ENCODE measurements around the gene ASIC4. TPM values are rescaled to one million over a fixed set of nuclear protein-coding genes. Genes with fewer than 3 reads are reported as not detected.

Gene ASIC4
- total and polyA plus RNA-seq, 2 of the 8 experiments (the other 6 are each of a cell fraction or from before 2014, with no cell fraction given): 0.12 to 0.22 TPM

GRCh38 chr2:219486380-219486959, 27.8 kb upstream of the ASIC4 start (continued):
- TF ChIP-seq CTBP2 (IDR thresholded peaks at IDR 0.05; ENCODE audit: borderline replicate concordance, insufficient read depth, insufficient read length, low read length) (peak; percentile 78), SIN3A (conservative IDR thresholded peaks at IDR 0.05 in 1 of 2, IDR thresholded peaks at IDR 0.05 in 1 of 2; ENCODE audit: low read depth in 1 of 2, low read length in 2 of 2) (peak in 1 of 2 experiments; percentile 67; a peak in 1 of 4 replicates), TAF7 (optimal IDR thresholded peaks at IDR 0.05; ENCODE audit: borderline replicate concordance, low read depth, low read length) (no peak), SIX5 (IDR thresholded peaks at IDR 0.05; ENCODE audit: low read depth, low read length) (no peak), BACH1 (IDR thresholded peaks at IDR 0.05; ENCODE audit: low read length) (0 out of 2 replicates have a peak, but pooled peaks have one; percentile 12), MAX (IDR thresholded peaks at IDR 0.05) (no peak), PHF8 (conservative IDR thresholded peaks at IDR 0.05; ENCODE audit: low read depth, low read length) (no peak), HDAC6 (IDR thresholded peaks at IDR 0.05; ENCODE audit: low read depth, low read length) (no peak), JUND (IDR thresholded peaks at IDR 0.05; ENCODE audit: low read length) (no peak), CTCF (IDR thresholded peaks at IDR 0.05; ENCODE audit: control extremely low read depth in 1 of 3, insufficient read depth in 1 of 3, low read depth in 1 of 3, low read length in 3 of 3) (no peak), POU5F1 (IDR thresholded peaks at IDR 0.05; ENCODE audit: low read depth, low read length) (no peak), RFX5 (IDR thresholded peaks at IDR 0.05; ENCODE audit: borderline replicate concordance, low read depth, low read length) (no peak), POLR2AphosphoS5 (IDR thresholded peaks at IDR 0.05; ENCODE audit: low read depth, low read length) (no peak), SRF (IDR thresholded peaks at IDR 0.05; ENCODE audit: low read depth, low read length) (no peak), E2F6 (IDR thresholded peaks at IDR 0.05) (no peak), RNF2 (IDR thresholded peaks at IDR 0.05; ENCODE audit: borderline replicate concordance, low read depth, low read length, missing control alignments, poor library complexity, severe bottlenecking) (no peak), USF2 (IDR thresholded peaks at IDR 0.05; ENCODE audit: low read length) (no peak), NANOG (IDR thresholded peaks at IDR 0.05; ENCODE audit: insufficient read depth, low read depth, low read length, poor library complexity, severe bottlenecking) (no peak), TBP (IDR thresholded peaks at IDR 0.05; ENCODE audit: low read depth, low read length) (no peak), POLR2A (IDR thresholded peaks at IDR 0.05; ENCODE audit: control extremely low read depth in 1 of 2, low read depth in 2 of 2, low read length in 2 of 2) (no peak)
